Fibroblast of skin of right quadriceps (primary cell): ENCODE results near the gene FKBP10.
"Not testable (repeated sequence)": the region's sequence is repeated elsewhere in the genome, so short reads cannot be mapped to it uniquely, and the experiment has no call there.

ENCODE experiments used
- DNase-seq: peaks from one replicate; pipeline ENCODE4 v3.0.0-alpha.2; 2013

The FKBP10 gene

GRCh38 chr17:41811549-41812380 lies 1.0 kb upstream of the FKBP10 start, which contains the start of gene P3H4:
P3H4 (minus strand) TSS chr17:41811949; CDS start chr17:41811915, 34 bp downstream.
- peak; percentile 75 for DNase-seq

- no peak for DNase-seq
These were observed 412 bp downstream of the FKBP10 start for GRCh38 chr17:41813152-41813680.

GRCh38 chr17:41813699-41814124 lies 908 bp downstream of the FKBP10 start:
- DNase-seq, result no peak

- DNase-seq, result no peak
These were observed 1.4 kb downstream of the FKBP10 start for GRCh38 chr17:41814195-41814594.

GRCh38 chr17:41816637-41817320 lies 4.0 kb downstream of the FKBP10 start:
- DNase-seq, result no peak

GRCh38 chr17:41818024-41818423 lies 5.2 kb downstream of the FKBP10 start:
- DNase-seq, result no peak

- no peak for DNase-seq
These were observed 9.0 kb downstream of the FKBP10 start for GRCh38 chr17:41821776-41822175.

GRCh38 chr17:41822216-41823140 lies 9.7 kb downstream of the FKBP10 start:
- no peak for DNase-seq

GRCh38 chr17:41823141-41823524 lies 10.3 kb downstream of the FKBP10 start:
- no peak for DNase-seq

- no peak for DNase-seq
These were observed 10.8 kb downstream of the FKBP10 start for GRCh38 chr17:41823580-41823979.

GRCh38 chr17:41824086-41824485 lies 11.3 kb downstream of the FKBP10 start:
- DNase-seq, result no peak

GRCh38 chr17:41825175-41825845 lies 12.5 kb downstream of the FKBP10 start:
- no peak for DNase-seq

GRCh38 chr17:41829961-41830360 lies 17.2 kb downstream of the FKBP10 start:
- not testable (repeated sequence) for DNase-seq

- no peak for DNase-seq
These were observed 22.5 kb downstream of the FKBP10 start for GRCh38 chr17:41835214-41835799.

- peak; percentile 45 for DNase-seq
These were observed 23.2 kb downstream of the FKBP10 start, which contains the start of gene NT5C3B for GRCh38 chr17:41835800-41836549. NT5C3B (minus strand) TSS chr17:41836232; CDS start chr17:41836193, 39 bp downstream.

GRCh38 chr17:41836550-41837196 lies 23.9 kb downstream of the FKBP10 start:
- peak; percentile 11 for DNase-seq

- DNase-seq, result no peak
These were observed 25.1 kb downstream of the FKBP10 start, which contains the start of gene KLHL10 for GRCh38 chr17:41837761-41838538. KLHL10 (plus strand) TSS chr17:41837825; CDS start chr17:41837933, 108 bp downstream.

- not testable (repeated sequence) for DNase-seq
These were observed 26.6 kb downstream of the FKBP10 start for GRCh38 chr17:41839448-41839847.

GRCh38 chr17:41840781-41841180 lies 28.0 kb downstream of the FKBP10 start:
- DNase-seq, result not testable (repeated sequence)
